Lower leg skin (tissue), 3 donors: ENCODE results near the gene SULT2B1.

Experiments used
- CTCF ChIP-seq, 3 donors: fragments of 450-650 bp; IDR thresholded peaks; one replicate each; pipeline ENCODE4 v1.5.1; 2016; ENCODE audit warnings: antibody characterized with exemption in 3 of 3, mild to moderate bottlenecking in 3 of 3, moderate library complexity in 2 of 3
- POLR2A ChIP-seq, 2 donors: fragments of 450-650 bp; IDR thresholded peaks; one replicate each; pipeline ENCODE4 v1.6.1; 2016 to 2017; ENCODE audit warnings: antibody characterized with exemption in 2 of 2, mild to moderate bottlenecking in 1 of 2, moderate library complexity in 1 of 2

GRCh38 chr19:48603850-48604249 is 51.9 kb downstream of the SULT2B1 start:
- TF ChIP-seq POLR2A (IDR thresholded peaks at IDR 0.05) (no peak), CTCF (IDR thresholded peaks at IDR 0.05) (no peak)
